Left colon (tissue), 2 donors: Measurements from ENCODE around the gene WFS1. TPM values are rescaled to one million over a fixed set of nuclear protein-coding genes. Genes with fewer than 3 reads are reported as not detected.

ENCODE experiments used
- ATAC-seq: fragments of 200-7000 bp; cut with Tn5 transposase; one replicate; pipeline ENCODE4 v1.9.1; 2020; ENCODE audit warnings: mild to moderate bottlenecking, moderate library complexity
- DNase-seq, 2 donors: peaks; one replicate each; pipeline ENCODE4 v3.0.0-alpha.2; 2020
- intact Hi-C, 2 donors: fragments of 100-400 bp; cut with DNase I in 1 of 2; cut with micrococcal nuclease in 1 of 2; formaldehyde crosslinking; loops; one replicate each; pipeline versions ENCODE4 v1.11.2 to v1.14.0; 2022; cut with DNase I, micrococcal nuclease
- total RNA-seq, 2 donors: library from RNA; stranded (reverse); fragmentation: NEBNext Ultra II Directional; extraction: Animal tissue kit (Norgen Biotek cat#: 25700); gene quantifications; one replicate each; pipeline ENCODE4 v1.2.1, GENCODE V29; 2021
- donor health status: DM: no; HTN: no; CAD: no.
- donor health status: DM: yes; HTN: yes; CAD: no.

Gene WFS1
- total RNA-seq, 2 donors from 2014 or later, result 8.3 to 14.7 TPM

GRCh38 chr4:6329478-6330383, 60.1 kb downstream of the WFS1 start:
- DNase-seq (no peak), ATAC-seq (no peak)
- intact Hi-C loops, result loop anchor here (5.0 to 10.0 kb wide), 2 partner anchors 77 to 215 kb away; no protein-coding TSS in a partner anchor

- ATAC-seq (no peak), DNase-seq (no peak)
- intact Hi-C loops, result loop anchor here in 1 of 2 donors (10.0 kb wide), 1 partner anchor 214 kb away; no protein-coding TSS in a partner anchor
These were observed 60.7 kb downstream of the WFS1 start for GRCh38 chr4:6330384-6330767.

- peak in 1 of 2 donors; percentile 38 for DNase-seq
- intact Hi-C loops, result loop anchor here in 1 of 2 donors (10.0 kb wide), 1 partner anchor 214 kb away; no protein-coding TSS in a partner anchor
- peak; percentile 47 for ATAC-seq
These were observed 61.4 kb downstream of the WFS1 start for GRCh38 chr4:6331018-6331417.

- intact Hi-C loops, result loop anchor here in 1 of 2 donors (10.0 kb wide), 1 partner anchor 213 kb away; no protein-coding TSS in a partner anchor
- ATAC-seq (no peak), DNase-seq (no peak)
These were observed 61.8 kb downstream of the WFS1 start for GRCh38 chr4:6331468-6331867.

- ATAC-seq (peak; percentile 34), DNase-seq (no peak)
- intact Hi-C loops, result loop anchor here in 1 of 2 donors (10.0 kb wide), 1 partner anchor 213 kb away; no protein-coding TSS in a partner anchor
These were observed 62.5 kb downstream of the WFS1 start for GRCh38 chr4:6332042-6332668.

- ATAC-seq (no peak), DNase-seq (no peak)
- intact Hi-C loops, result loop anchor here in 1 of 2 donors (10.0 kb wide), 1 partner anchor 212 kb away; no protein-coding TSS in a partner anchor
These were observed 63.0 kb downstream of the WFS1 start for GRCh38 chr4:6332669-6333050.

- intact Hi-C loops, result loop anchor here in 1 of 2 donors (10.0 kb wide), 1 partner anchor 211 kb away; no protein-coding TSS in a partner anchor
- ATAC-seq (no peak), DNase-seq (no peak)
These were observed 63.9 kb downstream of the WFS1 start for GRCh38 chr4:6333301-6334202.

- DNase-seq (no peak), ATAC-seq (no peak)
- intact Hi-C loops, result loop anchor here in 1 of 2 donors (10.0 kb wide), 1 partner anchor 210 kb away; no protein-coding TSS in a partner anchor
These were observed 64.7 kb downstream of the WFS1 start for GRCh38 chr4:6334203-6334887.

- intact Hi-C loops, result loop anchor here in 1 of 2 donors (10.0 kb wide), 1 partner anchor 210 kb away; no protein-coding TSS in a partner anchor
- DNase-seq (no peak), ATAC-seq (no peak)
These were observed 65.5 kb downstream of the WFS1 start for GRCh38 chr4:6335040-6335590.

- ATAC-seq (no peak), DNase-seq (no peak)
- intact Hi-C loops, result loop anchor here in 1 of 2 donors (10.0 kb wide), 1 partner anchor 209 kb away; no protein-coding TSS in a partner anchor
These were observed 66.5 kb downstream of the WFS1 start for GRCh38 chr4:6336166-6336565.

- ATAC-seq (no peak), DNase-seq (no peak)
- intact Hi-C loops, result loop anchor here in 1 of 2 donors (10.0 kb wide), 1 partner anchor 207 kb away; no protein-coding TSS in a partner anchor
These were observed 67.8 kb downstream of the WFS1 start for GRCh38 chr4:6337331-6337935.

GRCh38 chr4:6338175-6338950, 68.7 kb downstream of the WFS1 start:
- DNase-seq, result no peak
- no peak for ATAC-seq
- intact Hi-C loops, result loop anchor here in 1 of 2 donors (10.0 kb wide), 1 partner anchor 206 kb away; no protein-coding TSS in a partner anchor

- intact Hi-C loops, result loop anchor here in 1 of 2 donors (10.0 kb wide), 1 partner anchor 206 kb away; no protein-coding TSS in a partner anchor
These were observed 69.5 kb downstream of the WFS1 start for GRCh38 chr4:6338951-6339817.

GRCh38 chr4:6339818-6340445, 70.3 kb downstream of the WFS1 start:
- no peak for DNase-seq
- intact Hi-C loops, result loop anchor here in 1 of 2 donors (10.0 kb wide), 1 partner anchor 205 kb away; no protein-coding TSS in a partner anchor
- no peak for ATAC-seq

More at GRCh38 chr4:6338951-6339817, 69.5 kb downstream of the WFS1 start:
- ATAC-seq (no peak), DNase-seq (no peak)
